Esophagus squamous epithelium (tissue), 5 donors: ENCODE results near the gene CEP57L1. TPM values are rescaled to one million over a fixed set of nuclear protein-coding genes. Genes with fewer than 3 reads are reported as not detected.

ENCODE experiments used
- DNase-seq: peaks from one replicate; lab custom pipeline; 2025; lab: John Stamatoyannopoulos, UW
- H3K27ac ChIP-seq, 4 donors: fragments of 200-600 bp; sonication (generic); one replicate each; pipeline ENCODE4 v1.5.1; 2016 to 2019; ENCODE audit warnings: mild to moderate bottlenecking in 1 of 4
- H3K27me3 ChIP-seq, 4 donors: fragments of 200-600 bp; sonication (generic); 1 replicate in 3 of 4; 2 replicates in 1 of 4; pipeline versions ENCODE4 v1.5.1 to v1.6.0; 2017 to 2021; ENCODE audit warnings: antibody characterized with exemption in 1 of 4
- H3K36me3 ChIP-seq, 3 donors: fragments of 200-600 bp; sonication (generic); one replicate each; pipeline ENCODE4 v1.5.1; 2016 to 2019
- H3K4me1 ChIP-seq, 3 donors: fragments of 200-600 bp; sonication (generic); one replicate each; pipeline ENCODE4 v1.5.1; 2017 to 2019
- H3K4me3 ChIP-seq, 4 donors: fragments of 200-600 bp; sonication (generic); 1 replicate in 3 of 4; 2 replicates in 1 of 4; pipeline ENCODE4 v1.5.1; 2016 to 2019; ENCODE audit warnings: mild to moderate bottlenecking in 2 of 4, moderate library complexity in 1 of 4
- H3K9me3 ChIP-seq, 3 donors: fragments of 200-600 bp; sonication (generic); one replicate each; pipeline ENCODE4 v1.5.1; 2016 to 2019
- CTCF ChIP-seq, 6 experiments: fragments of 450-650 bp in 4 of 6; fragments of 200-600 bp in 2 of 6; sonication (generic) in 2 of 6; IDR thresholded peaks; one replicate each; pipeline ENCODE4 v1.5.1; 2016 to 2019; ENCODE audit warnings: antibody characterized with exemption in 6 of 6, mild to moderate bottlenecking in 4 of 6, moderate library complexity in 4 of 6
- POLR2A ChIP-seq, 4 donors: fragments of 450-650 bp; IDR thresholded peaks; one replicate each; pipeline ENCODE4 v1.6.1; 2017; ENCODE audit warnings: antibody characterized with exemption in 4 of 4, mild to moderate bottlenecking in 4 of 4, moderate library complexity in 3 of 4
- WGBS, 2 donors: methylation state at CpG; one replicate each; pipeline ENCODE4 v1.1.5; 2018; 5-methylcytosine and 5-hydroxymethylcytosine counted together
- intact Hi-C: fragments of 100-400 bp; cut with DNase I; formaldehyde crosslinking; loops from one replicate; pipeline ENCODE4 v1.15.0; 2022
- total RNA-seq, 4 donors: library from RNA; depleted of rRNA; stranded (reverse); fragments of >200 nt; gene quantifications; one replicate each; pipeline ENCODE4 v1.1.0, GENCODE V29; 2016
- donor health status: DM: yes; HTN: yes; CAD: no.

The CEP57L1 gene
- total RNA-seq, 4 donors from 2014 or later = 4.9 to 9.7 (median 7.4) TPM

GRCh38 chr6:109178921-109179320 lies 83.6 kb downstream of the CEP57L1 start:
- Histone ChIP-seq H3K4me1 (peaks cover 0 to 23% (median 0%) of the 10 kb centered on the region in 3 donors), H3K36me3 (no peaks in the 10 kb centered on the region), H3K4me3 (no peak overlapping the region), H3K27me3 (peaks cover 0 to 22% (median 0%) of the 10 kb centered on the region in 4 donors), H3K9me3 (no peaks in the 10 kb centered on the region), H3K27ac (no peak overlapping the region)
- WGBS, 2 donors = 70 to 72% methylated on average over 1 of the region's 1 CpG
- no peak for DNase-seq
- no peak for TF ChIP-seq CTCF (IDR thresholded peaks at IDR 0.05)
- intact Hi-C loops = no loop called here

GRCh38 chr6:109179507-109179906 lies 84.2 kb downstream of the CEP57L1 start:
- no peak overlapping the region for H3K4me3 ChIP-seq
- intact Hi-C loops = no loop called here
- 50 to 52% methylated on average over 1 of the region's 1 CpG for WGBS, 2 donors
- no peak for TF ChIP-seq POLR2A (IDR thresholded peaks at IDR 0.05)
- TF ChIP-seq CTCF (IDR thresholded peaks at IDR 0.05) = no peak
- H3K36me3 ChIP-seq = no peaks in the 10 kb centered on the region
- no peak overlapping the region for H3K27ac ChIP-seq
- no peaks in the 10 kb centered on the region for H3K9me3 ChIP-seq
- peaks cover 0 to 22% (median 0%) of the 10 kb centered on the region in 4 donors for H3K27me3 ChIP-seq
- peaks cover 0 to 23% (median 0%) of the 10 kb centered on the region in 3 donors for H3K4me1 ChIP-seq
- no peak for DNase-seq

GRCh38 chr6:109182578-109182977 lies 87.3 kb downstream of the CEP57L1 start:
- no peak for DNase-seq
- Histone ChIP-seq H3K36me3 (no peaks in the 10 kb centered on the region), H3K27ac (no peak overlapping the region), H3K4me3 (no peak overlapping the region), H3K9me3 (no peaks in the 10 kb centered on the region), H3K27me3 (peaks cover 0 to 37% (median 0%) of the 10 kb centered on the region in 4 donors), H3K4me1 (peaks cover 0 to 17% (median 0%) of the 10 kb centered on the region in 3 donors)
- no peak for TF ChIP-seq POLR2A (IDR thresholded peaks at IDR 0.05)
- TF ChIP-seq CTCF (IDR thresholded peaks at IDR 0.05) = no peak
- intact Hi-C loops = loop anchor here (10.0 kb wide), 1 partner anchor 202 kb away; the partner anchor contains the start of gene CD164
- 23 to 44% methylated on average over 2 of the region's 2 CpGs for WGBS, 2 donors

- intact Hi-C loops = loop anchor here (10.0 kb wide), 1 partner anchor 202 kb away; the partner anchor contains the start of gene CD164
- TF ChIP-seq POLR2A (IDR thresholded peaks at IDR 0.05) (no peak), CTCF (IDR thresholded peaks at IDR 0.05) (no peak)
These were observed 87.9 kb downstream of the CEP57L1 start for GRCh38 chr6:109183109-109183650.

GRCh38 chr6:109184638-109185037 lies 89.3 kb downstream of the CEP57L1 start:
- Histone ChIP-seq H3K4me1 (peaks cover 0 to 17% (median 0%) of the 10 kb centered on the region in 3 donors), H3K9me3 (no peaks in the 10 kb centered on the region), H3K27ac (no peak overlapping the region), H3K4me3 (no peak overlapping the region), H3K27me3 (peaks cover 0 to 21% (median 0%) of the 10 kb centered on the region in 4 donors), H3K36me3 (no peaks in the 10 kb centered on the region)
- intact Hi-C loops = loop anchor here (10.0 kb wide), 1 partner anchor 200 kb away; the partner anchor contains the start of gene CD164
- WGBS, 2 donors = 70 to 77% methylated on average over 3 of the region's 3 CpGs
- DNase-seq = no peak
- TF ChIP-seq CTCF (IDR thresholded peaks at IDR 0.05) = no peak
- TF ChIP-seq POLR2A (IDR thresholded peaks at IDR 0.05) = no peak

More at GRCh38 chr6:109183109-109183650, 87.9 kb downstream of the CEP57L1 start:
- no peak overlapping the region for H3K4me3 ChIP-seq
- H3K36me3 ChIP-seq = no peaks in the 10 kb centered on the region
- no peak for DNase-seq
- 13 to 56% methylated on average over 2 of the region's 2 CpGs for WGBS, 2 donors
- no peaks in the 10 kb centered on the region for H3K9me3 ChIP-seq
- peaks cover 0 to 17% (median 0%) of the 10 kb centered on the region in 3 donors for H3K4me1 ChIP-seq
- no peak overlapping the region for H3K27ac ChIP-seq
- peaks cover 0 to 31% (median 0%) of the 10 kb centered on the region in 4 donors for H3K27me3 ChIP-seq
